Epithelial cell of proximal tubule (primary cell): ENCODE results near the gene CCM2. TPM values are rescaled to one million over a fixed set of nuclear protein-coding genes. Genes with fewer than 3 reads are reported as not detected.

Source experiments
- DNase-seq: peaks from one replicate; pipeline ENCODE4 v3.0.0-alpha.2; 2011; ENCODE audit warnings: low read depth
- H3K4me3 ChIP-seq: 2 replicates; pipeline ENCODE4 v1.5.1; 2011; ENCODE audit warnings: low read depth, mild to moderate bottlenecking, low read length
- CTCF ChIP-seq: conservative IDR thresholded peaks from 2 replicates; pipeline ENCODE4 v1.5.1; 2012; ENCODE audit warnings: low read depth, mild to moderate bottlenecking, low read length
- total RNA-seq: library from RNA; depleted of rRNA; stranded (reverse); fragments of >200 nt; gene quantifications from 2 replicates; pipeline ENCODE4 v1.2.3, GENCODE V29; 2015

The CCM2 gene
- total RNA-seq, 1 donor from 2014 or later: 49.2 TPM

- H3K4me3 ChIP-seq: no peak overlapping the region
- no peak for DNase-seq
- no peak for TF ChIP-seq CTCF
Measured at GRCh38 chr7:45052011-45052410, 52.0 kb downstream of the CCM2 start.

- no peak overlapping the region for H3K4me3 ChIP-seq
- TF ChIP-seq CTCF: no peak
- DNase-seq: no peak
Measured at GRCh38 chr7:45053401-45053800, 53.4 kb downstream of the CCM2 start.

GRCh38 chr7:45053941-45054340, 53.9 kb downstream of the CCM2 start:
- DNase-seq: no peak
- no peak overlapping the region for H3K4me3 ChIP-seq
- TF ChIP-seq CTCF: no peak

- TF ChIP-seq CTCF: no peak
- no peak overlapping the region for H3K4me3 ChIP-seq
- DNase-seq: no peak
Measured at GRCh38 chr7:45054442-45054841, 54.4 kb downstream of the CCM2 start.

- no peak for TF ChIP-seq CTCF
- no peak for DNase-seq
- no peak overlapping the region for H3K4me3 ChIP-seq
Measured at GRCh38 chr7:45055016-45055415, 55.0 kb downstream of the CCM2 start.

- DNase-seq: no peak
- no peak for TF ChIP-seq CTCF
- H3K4me3 ChIP-seq: no peak overlapping the region
Measured at GRCh38 chr7:45055594-45056219, 55.7 kb downstream of the CCM2 start.

GRCh38 chr7:45057878-45058277, 57.9 kb downstream of the CCM2 start:
- DNase-seq: no peak
- H3K4me3 ChIP-seq: no peak overlapping the region
- TF ChIP-seq CTCF: no peak
